ENCODE results near the gene TAS2R30. TPM values are rescaled to one million over a fixed set of nuclear protein-coding genes. Genes with fewer than 3 reads are reported as not detected.

TAS2R30 gene
- total and polyA plus RNA-seq, 4 donors = 0.18 to 12.0 (median 3.4) TPM; not detected in 1

- TF ChIP-seq EGR1 (IDR thresholded peaks at IDR 0.05; ENCODE audit: low read depth in 2 of 2) = no peak
- TF ChIP-seq TAF1 (conservative IDR thresholded peaks at IDR 0.05) = no peak
- TF ChIP-seq HNF4G (IDR thresholded peaks at IDR 0.05) = no peak
- Histone ChIP-seq H3K27me3 (ENCODE audit: control insufficient read depth in 4 of 4, insufficient read depth in 4 of 4, low read length in 3 of 4) (no peaks in the 10 kb centered on the region), H3K4me3 (ENCODE audit: low read depth in 1 of 3, low read length in 3 of 3) (no peak overlapping the region), H3K27ac (ENCODE audit: low read depth in 1 of 2, low read length in 2 of 2) (no peak overlapping the region), H3K36me3 (ENCODE audit: control insufficient read depth in 4 of 4, insufficient read depth in 3 of 4, low read depth in 1 of 4, low read length in 3 of 4) (peaks cover 0 to 6% (median 1%) of the 10 kb centered on the region in 4 donors), H3K9ac (ENCODE audit: low read depth in 1 of 2, low read length in 2 of 2) (no peak overlapping the region), H3K9me3 (ENCODE audit: control insufficient read depth in 4 of 4, low read length in 3 of 4) (no peaks in the 10 kb centered on the region), H3K4me1 (ENCODE audit: control insufficient read depth in 4 of 4, insufficient read depth in 4 of 4, low read length in 3 of 4) (peaks cover 7 to 22% (median 13%) of the 10 kb centered on the region in 4 donors)
- no peak for DNase-seq (ENCODE audit: low spot score)
These were observed 31.9 kb upstream of the TAS2R30 start for GRCh38 chr12:11166300-11166699.

GRCh38 chr12:11164384-11164783 is 29.9 kb upstream of the TAS2R30 start:
- Histone ChIP-seq H3K4me3 (ENCODE audit: low read depth in 1 of 3, low read length in 3 of 3) (no peak overlapping the region), H3K27me3 (ENCODE audit: control insufficient read depth in 4 of 4, insufficient read depth in 4 of 4, low read length in 3 of 4) (no peaks in the 10 kb centered on the region), H3K36me3 (ENCODE audit: control insufficient read depth in 4 of 4, insufficient read depth in 3 of 4, low read depth in 1 of 4, low read length in 3 of 4) (peaks cover 0 to 6% (median 1%) of the 10 kb centered on the region in 4 donors), H3K9me3 (ENCODE audit: control insufficient read depth in 4 of 4, low read length in 3 of 4) (no peaks in the 10 kb centered on the region), H3K27ac (ENCODE audit: low read depth in 1 of 2, low read length in 2 of 2) (no peak overlapping the region), H3K4me1 (ENCODE audit: control insufficient read depth in 4 of 4, insufficient read depth in 4 of 4, low read length in 3 of 4) (peaks cover 1 to 8% (median 6%) of the 10 kb centered on the region in 4 donors), H3K9ac (ENCODE audit: low read depth in 1 of 2, low read length in 2 of 2) (no peak overlapping the region)
- TF ChIP-seq YY1 (IDR thresholded peaks at IDR 0.05) = no peak
- no peak for TF ChIP-seq SP1 (IDR thresholded peaks at IDR 0.05)
- TF ChIP-seq ZBTB33 (IDR thresholded peaks at IDR 0.05) = no peak
- TF ChIP-seq NR2F2 (IDR thresholded peaks at IDR 0.05) = no peak
- no peak for TF ChIP-seq MAX (IDR thresholded peaks at IDR 0.05)
- no peak for TF ChIP-seq RXRA (IDR thresholded peaks at IDR 0.05)
- no peak for TF ChIP-seq GABPA (IDR thresholded peaks at IDR 0.05 in 1 of 2, conservative IDR thresholded peaks at IDR 0.05 in 1 of 2)
- no peak for TF ChIP-seq FOXA2 (IDR thresholded peaks at IDR 0.05)
- no peak for TF ChIP-seq ATF3 (IDR thresholded peaks at IDR 0.05)
- TF ChIP-seq HNF4A (conservative IDR thresholded peaks at IDR 0.05) = no peak
- no peak for TF ChIP-seq JUND (IDR thresholded peaks at IDR 0.05)
- no peak for TF ChIP-seq EGR1 (IDR thresholded peaks at IDR 0.05; ENCODE audit: low read depth in 2 of 2)
- no peak for TF ChIP-seq TAF1 (conservative IDR thresholded peaks at IDR 0.05)
- no peak for TF ChIP-seq CTCF (IDR thresholded peaks at IDR 0.05; ENCODE audit: low read depth, low read length, missing input control)
- TF ChIP-seq HNF4G (IDR thresholded peaks at IDR 0.05) = no peak
- TF ChIP-seq RAD21 (IDR thresholded peaks at IDR 0.05) = no peak
- no peak for TF ChIP-seq REST (IDR thresholded peaks at IDR 0.05)
- TF ChIP-seq FOXA1 (IDR thresholded peaks at IDR 0.05) = no peak
- no peak for DNase-seq (ENCODE audit: low spot score)
